PFSK-1 (cell line): Measurements from ENCODE around the gene GNG13.

Experiments
- FOXP2 ChIP-seq: optimal IDR thresholded peaks from 2 replicates; pipeline ENCODE3; 2011; ENCODE audit warnings: borderline replicate concordance, control low read depth, inconsistent platforms; ENCODE audit not compliant: insufficient read depth; ENCODE audit errors: extremely low read length, extremely low read depth
- POLR2AphosphoS5 ChIP-seq: IDR thresholded peaks from 2 replicates; pipeline ENCODE4 v1.6.1; 2012; ENCODE audit warnings: low read depth, mild to moderate bottlenecking, control low read depth, low read length, moderate library complexity
- SIN3A ChIP-seq: IDR thresholded peaks from 2 replicates; pipeline ENCODE4 v1.6.1; 2012; ENCODE audit warnings: mild to moderate bottlenecking, low read length, moderate library complexity, borderline replicate concordance; ENCODE audit not compliant: insufficient read depth
- TAF1 ChIP-seq: IDR thresholded peaks from 2 replicates; pipeline ENCODE4 v1.6.1; 2012; ENCODE audit warnings: low read length, control low read depth, borderline replicate concordance; ENCODE audit not compliant: insufficient read depth
- TF ChIP-seq, protein P1 (sequence below), 2 experiments: IDR thresholded peaks; 2 replicates each; pipeline versions ENCODE4 v1.6.1 to v1.8.0; 2011 to 2012; ENCODE audit warnings: low read depth in 2 of 2, low read length in 2 of 2, control low read depth in 1 of 2, inconsistent platforms in 1 of 2, mild to moderate bottlenecking in 1 of 2, moderate library complexity in 1 of 2; ENCODE audit not compliant: insufficient read depth in 1 of 2

- TF ChIP-seq, protein P1, sequence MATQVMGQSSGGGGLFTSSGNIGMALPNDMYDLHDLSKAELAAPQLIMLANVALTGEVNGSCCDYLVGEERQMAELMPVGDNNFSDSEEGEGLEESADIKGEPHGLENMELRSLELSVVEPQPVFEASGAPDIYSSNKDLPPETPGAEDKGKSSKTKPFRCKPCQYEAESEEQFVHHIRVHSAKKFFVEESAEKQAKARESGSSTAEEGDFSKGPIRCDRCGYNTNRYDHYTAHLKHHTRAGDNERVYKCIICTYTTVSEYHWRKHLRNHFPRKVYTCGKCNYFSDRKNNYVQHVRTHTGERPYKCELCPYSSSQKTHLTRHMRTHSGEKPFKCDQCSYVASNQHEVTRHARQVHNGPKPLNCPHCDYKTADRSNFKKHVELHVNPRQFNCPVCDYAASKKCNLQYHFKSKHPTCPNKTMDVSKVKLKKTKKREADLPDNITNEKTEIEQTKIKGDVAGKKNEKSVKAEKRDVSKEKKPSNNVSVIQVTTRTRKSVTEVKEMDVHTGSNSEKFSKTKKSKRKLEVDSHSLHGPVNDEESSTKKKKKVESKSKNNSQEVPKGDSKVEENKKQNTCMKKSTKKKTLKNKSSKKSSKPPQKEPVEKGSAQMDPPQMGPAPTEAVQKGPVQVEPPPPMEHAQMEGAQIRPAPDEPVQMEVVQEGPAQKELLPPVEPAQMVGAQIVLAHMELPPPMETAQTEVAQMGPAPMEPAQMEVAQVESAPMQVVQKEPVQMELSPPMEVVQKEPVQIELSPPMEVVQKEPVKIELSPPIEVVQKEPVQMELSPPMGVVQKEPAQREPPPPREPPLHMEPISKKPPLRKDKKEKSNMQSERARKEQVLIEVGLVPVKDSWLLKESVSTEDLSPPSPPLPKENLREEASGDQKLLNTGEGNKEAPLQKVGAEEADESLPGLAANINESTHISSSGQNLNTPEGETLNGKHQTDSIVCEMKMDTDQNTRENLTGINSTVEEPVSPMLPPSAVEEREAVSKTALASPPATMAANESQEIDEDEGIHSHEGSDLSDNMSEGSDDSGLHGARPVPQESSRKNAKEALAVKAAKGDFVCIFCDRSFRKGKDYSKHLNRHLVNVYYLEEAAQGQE (IDR thresholded peaks at IDR 0.05; ENCODE audit: insufficient read depth in 1 of 2, low read depth in 2 of 2, low read length in 2 of 2), result no peak
- no peak for TF ChIP-seq SIN3A
- no peak for TF ChIP-seq POLR2AphosphoS5
- no peak for TF ChIP-seq TAF1
- TF ChIP-seq FOXP2, result no peak
These were observed 31.3 kb upstream of the GNG13 start for GRCh38 chr16:831571-832413.
